ENCODE data around the gene KIFBP.

DNA sequence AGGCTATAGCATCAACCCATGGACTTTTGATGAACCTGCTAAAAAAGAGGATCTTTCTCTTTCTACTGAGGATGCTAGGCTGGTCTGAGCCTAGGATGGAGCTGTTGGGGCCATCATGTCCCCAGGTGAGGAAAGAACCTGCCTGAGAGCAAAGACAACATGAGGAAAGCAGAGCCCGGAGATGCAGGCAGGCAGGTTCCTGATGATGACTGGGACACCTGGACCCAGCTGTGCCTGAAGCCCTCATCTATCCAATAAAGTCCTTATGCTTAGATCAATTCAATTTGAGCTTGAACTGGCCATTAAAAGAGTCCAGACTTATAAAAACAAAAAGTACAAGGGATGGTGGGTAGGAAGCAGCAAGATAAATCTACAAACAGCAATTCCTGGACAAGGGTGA lies 48.9 kb downstream of the KIFBP start:
- TF ChIP-seq, protein P1, sequence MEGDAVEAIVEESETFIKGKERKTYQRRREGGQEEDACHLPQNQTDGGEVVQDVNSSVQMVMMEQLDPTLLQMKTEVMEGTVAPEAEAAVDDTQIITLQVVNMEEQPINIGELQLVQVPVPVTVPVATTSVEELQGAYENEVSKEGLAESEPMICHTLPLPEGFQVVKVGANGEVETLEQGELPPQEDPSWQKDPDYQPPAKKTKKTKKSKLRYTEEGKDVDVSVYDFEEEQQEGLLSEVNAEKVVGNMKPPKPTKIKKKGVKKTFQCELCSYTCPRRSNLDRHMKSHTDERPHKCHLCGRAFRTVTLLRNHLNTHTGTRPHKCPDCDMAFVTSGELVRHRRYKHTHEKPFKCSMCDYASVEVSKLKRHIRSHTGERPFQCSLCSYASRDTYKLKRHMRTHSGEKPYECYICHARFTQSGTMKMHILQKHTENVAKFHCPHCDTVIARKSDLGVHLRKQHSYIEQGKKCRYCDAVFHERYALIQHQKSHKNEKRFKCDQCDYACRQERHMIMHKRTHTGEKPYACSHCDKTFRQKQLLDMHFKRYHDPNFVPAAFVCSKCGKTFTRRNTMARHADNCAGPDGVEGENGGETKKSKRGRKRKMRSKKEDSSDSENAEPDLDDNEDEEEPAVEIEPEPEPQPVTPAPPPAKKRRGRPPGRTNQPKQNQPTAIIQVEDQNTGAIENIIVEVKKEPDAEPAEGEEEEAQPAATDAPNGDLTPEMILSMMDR (IDR thresholded peaks at IDR 0.05), result no peak
- TF ChIP-seq POLR2A (IDR thresholded peaks at IDR 0.05), result no peak

All from uterus (tissue), 2 donors.